Activated CD4-positive, alpha-beta T cell treated with anti-CD3 and anti-CD28 coated beads, Interleukin-2, amount 10 ng/mL, durations not matched to agents 24 days and 14 days (primary cell): Measurements from ENCODE around the gene GJD4. TPM values are rescaled to one million over a fixed set of nuclear protein-coding genes. Genes with fewer than 3 reads are reported as not detected.

Source experiments
- DNase-seq: peaks from one replicate; pipeline ENCODE4 v3.0.0; 2022
- H3K27ac Mint-ChIP-seq: one replicate; pipeline ENCODE4 v1.8.0; 2022; ENCODE audit warnings: mild to moderate bottlenecking, mixed read lengths
- H3K27me3 Mint-ChIP-seq: one replicate; pipeline ENCODE4 v1.8.0; 2022; ENCODE audit warnings: mixed read lengths
- H3K36me3 Mint-ChIP-seq: one replicate; pipeline ENCODE4 v1.8.0; 2022; ENCODE audit warnings: low read depth, mild to moderate bottlenecking, mixed read lengths
- H3K4me1 Mint-ChIP-seq: one replicate; pipeline ENCODE4 v1.8.0; 2021; ENCODE audit warnings: mixed read lengths
- H3K4me3 Mint-ChIP-seq: one replicate; pipeline ENCODE4 v1.8.0; 2022; ENCODE audit warnings: mild to moderate bottlenecking, moderate library complexity, mixed read lengths
- H3K9me3 Mint-ChIP-seq: one replicate; pipeline ENCODE4 v1.8.0; 2021; ENCODE audit warnings: mixed read lengths
- intact Hi-C: fragments of 100-400 bp; cut with micrococcal nuclease; formaldehyde crosslinking; loops from one replicate; pipeline ENCODE4 v1.15.1; 2023
- total RNA-seq: library from RNA; stranded (reverse); gene quantifications from 2 replicates; pipeline ENCODE4 v1.2.3, GENCODE V29; 2022

GJD4 gene
- total RNA-seq, 1 donor from 2014 or later: not detected

DNA sequence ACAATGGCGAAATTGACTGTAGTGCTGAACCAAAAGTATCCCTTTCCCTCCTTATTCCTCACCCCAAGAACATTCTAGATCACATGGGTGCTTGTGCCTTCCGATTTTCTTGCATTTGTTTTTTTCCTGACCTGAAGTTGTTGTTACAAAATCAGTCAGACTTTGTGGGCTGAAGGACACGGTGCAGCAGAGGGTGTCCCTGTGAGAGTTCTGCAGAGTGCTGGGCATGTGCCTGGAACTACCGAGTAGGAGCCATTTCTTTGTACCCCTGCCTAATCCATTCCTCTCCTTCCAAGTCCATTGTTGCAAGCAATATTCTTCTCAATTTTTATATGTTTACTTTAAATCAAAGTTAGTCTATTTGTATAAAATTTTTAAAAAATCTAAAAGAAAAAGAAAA, 35.3 kb upstream of the GJD4 start:
- DNase-seq: no peak
- Mint-ChIP-seq H3K4me1 (no peaks in the 10 kb centered on the region), H3K36me3 (peaks cover 27% of the 10 kb centered on the region), H3K27ac (no peak overlapping the region), H3K9me3 (no peaks in the 10 kb centered on the region), H3K4me3 (no peak overlapping the region), H3K27me3 (no peaks in the 10 kb centered on the region)
- intact Hi-C loops: loop anchor here (10.0 kb wide), 3 partner anchors 215 to 445 kb away; partner anchors contain the start of gene CREM

- peaks cover 29% of the 10 kb centered on the region for H3K36me3 Mint-ChIP-seq
- H3K9me3 Mint-ChIP-seq: no peaks in the 10 kb centered on the region
- peaks cover 2% of the 10 kb centered on the region for H3K4me1 Mint-ChIP-seq
- no peak for DNase-seq
- no peaks in the 10 kb centered on the region for H3K27me3 Mint-ChIP-seq
- intact Hi-C loops: no loop called here
- H3K27ac Mint-ChIP-seq: no peak overlapping the region
- H3K4me3 Mint-ChIP-seq: no peak overlapping the region
These were observed 34.7 kb upstream of the GJD4 start for GRCh38 chr10:35570397-35570796.

GRCh38 chr10:35572583-35572982, 32.6 kb upstream of the GJD4 start:
- no peaks in the 10 kb centered on the region for H3K27me3 Mint-ChIP-seq

DNA sequence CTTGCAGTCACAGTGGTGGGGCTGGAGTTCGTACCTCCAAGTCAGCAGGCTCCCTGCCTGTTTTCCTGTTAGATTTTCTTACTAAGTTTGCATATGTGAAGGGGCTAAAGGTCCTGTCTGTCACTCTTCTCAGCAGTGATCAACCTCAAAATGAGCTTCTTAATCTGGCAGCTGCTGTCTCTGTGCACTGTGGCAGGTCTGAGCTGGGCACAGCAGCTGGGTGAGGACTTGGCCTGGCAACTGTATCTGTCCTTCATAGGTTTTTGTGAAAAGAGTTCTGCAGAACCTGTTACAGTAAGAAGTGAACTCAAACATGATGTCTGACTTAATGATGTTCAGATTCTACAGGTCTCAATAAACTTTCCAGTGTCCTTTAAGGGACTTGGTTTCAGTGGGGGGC, 31.3 kb upstream of the GJD4 start:
- no peak for DNase-seq
- Mint-ChIP-seq H3K9me3 (no peaks in the 10 kb centered on the region), H3K27me3 (no peaks in the 10 kb centered on the region), H3K36me3 (peaks cover 24% of the 10 kb centered on the region), H3K4me3 (no peak overlapping the region), H3K27ac (no peak overlapping the region), H3K4me1 (peaks cover 4% of the 10 kb centered on the region)
- intact Hi-C loops: no loop called here

More at GRCh38 chr10:35572583-35572982, 32.6 kb upstream of the GJD4 start:
- peaks cover 4% of the 10 kb centered on the region for H3K4me1 Mint-ChIP-seq
- DNase-seq: no peak
- H3K4me3 Mint-ChIP-seq: no peak overlapping the region
- peaks cover 24% of the 10 kb centered on the region for H3K36me3 Mint-ChIP-seq
- intact Hi-C loops: no loop called here
- no peak overlapping the region for H3K27ac Mint-ChIP-seq
- no peaks in the 10 kb centered on the region for H3K9me3 Mint-ChIP-seq

GRCh38 chr10:35574924-35575352, 30.2 kb upstream of the GJD4 start:
- H3K27ac Mint-ChIP-seq: no peak overlapping the region
- DNase-seq: no peak
- peaks cover 4% of the 10 kb centered on the region for H3K4me1 Mint-ChIP-seq
- no peak overlapping the region for H3K4me3 Mint-ChIP-seq
- H3K36me3 Mint-ChIP-seq: peaks cover 21% of the 10 kb centered on the region
- H3K27me3 Mint-ChIP-seq: no peaks in the 10 kb centered on the region
- intact Hi-C loops: no loop called here
- H3K9me3 Mint-ChIP-seq: no peaks in the 10 kb centered on the region

DNA sequence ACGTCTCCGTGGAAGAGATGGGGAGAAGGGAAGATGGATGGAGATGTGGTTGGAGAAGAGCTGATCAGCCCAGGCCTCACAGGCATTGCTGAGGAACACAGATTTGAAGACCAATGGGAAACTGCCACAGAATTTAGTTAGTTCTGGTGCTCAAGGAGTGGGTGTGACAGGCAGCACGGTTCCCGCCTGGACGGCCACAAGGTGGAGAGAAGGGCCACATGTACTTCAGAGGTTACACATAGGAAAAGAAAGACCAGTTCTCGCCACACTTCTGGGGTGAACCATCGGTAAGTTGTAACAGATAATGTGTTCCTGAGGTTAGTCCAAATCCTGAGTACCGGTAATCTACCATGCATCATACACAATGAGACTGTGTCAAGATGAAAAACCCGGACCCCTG, 29.5 kb upstream of the GJD4 start:
- intact Hi-C loops: no loop called here
- no peak overlapping the region for H3K4me3 Mint-ChIP-seq
- H3K9me3 Mint-ChIP-seq: no peaks in the 10 kb centered on the region
- peaks cover 4% of the 10 kb centered on the region for H3K4me1 Mint-ChIP-seq
- peaks cover 21% of the 10 kb centered on the region for H3K36me3 Mint-ChIP-seq
- no peak for DNase-seq
- no peak overlapping the region for H3K27ac Mint-ChIP-seq
- H3K27me3 Mint-ChIP-seq: peaks cover under 1% of the 10 kb centered on the region

- intact Hi-C loops: no loop called here
- no peak for DNase-seq
- peaks cover 4% of the 10 kb centered on the region for H3K4me1 Mint-ChIP-seq
- no peak overlapping the region for H3K4me3 Mint-ChIP-seq
- H3K27me3 Mint-ChIP-seq: peaks cover 2% of the 10 kb centered on the region
- H3K27ac Mint-ChIP-seq: no peak overlapping the region
- no peaks in the 10 kb centered on the region for H3K9me3 Mint-ChIP-seq
- H3K36me3 Mint-ChIP-seq: peaks cover 17% of the 10 kb centered on the region
These were observed 28.4 kb upstream of the GJD4 start for GRCh38 chr10:35576730-35577129.

DNA sequence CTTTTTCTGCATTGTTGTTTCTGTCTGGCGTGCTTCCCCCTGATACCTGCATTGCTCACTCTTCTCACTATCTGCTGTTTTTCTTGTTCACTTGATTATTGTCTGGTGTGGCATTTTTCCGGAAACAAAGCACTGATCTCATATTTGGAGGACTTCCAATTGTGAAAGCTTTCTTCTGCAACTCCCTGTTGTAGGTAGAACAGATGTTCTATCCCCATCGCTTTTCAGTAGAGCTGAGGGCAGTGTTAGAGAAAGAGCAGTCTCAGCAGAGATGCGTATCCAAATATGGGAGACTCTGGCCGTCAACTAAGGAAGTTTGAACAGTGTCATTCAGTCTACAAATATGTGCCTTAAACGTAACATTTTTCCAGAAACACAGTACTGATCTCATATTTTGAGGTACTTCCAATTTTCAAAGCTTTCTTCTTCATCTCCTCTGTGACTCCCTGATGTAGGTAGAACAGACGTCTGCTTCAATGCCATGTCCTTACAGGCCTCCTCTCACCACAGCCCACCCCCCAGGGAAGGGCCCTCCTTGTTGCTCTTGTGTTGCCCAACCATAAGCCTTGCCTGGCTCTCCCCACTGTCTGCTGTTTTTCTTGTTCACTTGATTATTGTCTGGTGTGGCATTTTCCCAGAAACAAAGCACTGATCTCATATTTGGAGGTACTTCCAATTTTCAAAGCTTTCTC, 27.1 kb upstream of the GJD4 start:
- intact Hi-C loops: no loop called here
- peaks cover 4% of the 10 kb centered on the region for H3K4me1 Mint-ChIP-seq
- no peaks in the 10 kb centered on the region for H3K9me3 Mint-ChIP-seq
- H3K4me3 Mint-ChIP-seq: no peak overlapping the region
- H3K27me3 Mint-ChIP-seq: peaks cover 2% of the 10 kb centered on the region
- H3K36me3 Mint-ChIP-seq: peaks cover 10% of the 10 kb centered on the region
- no peak overlapping the region for H3K27ac Mint-ChIP-seq
- no peak for DNase-seq

DNA sequence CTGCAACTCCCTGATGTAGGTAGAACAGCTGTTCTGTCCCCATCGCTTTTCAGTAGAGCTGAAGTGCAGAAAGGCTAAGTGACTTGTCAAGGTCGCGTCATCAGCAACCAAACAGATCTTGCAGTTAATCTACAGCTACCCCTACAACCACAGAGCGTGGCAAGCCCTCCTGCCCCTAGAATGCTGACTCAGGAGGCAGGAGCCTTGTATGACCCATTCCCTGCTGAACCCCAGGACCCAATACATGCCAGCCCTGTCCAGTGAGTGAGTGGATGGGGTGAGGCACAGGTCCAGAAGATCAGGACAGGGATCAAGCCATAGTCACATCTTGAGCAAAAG, 26.6 kb upstream of the GJD4 start:
- peaks cover 2% of the 10 kb centered on the region for H3K27me3 Mint-ChIP-seq
- H3K36me3 Mint-ChIP-seq: peaks cover 8% of the 10 kb centered on the region
- intact Hi-C loops: no loop called here
- no peak for DNase-seq
- no peaks in the 10 kb centered on the region for H3K9me3 Mint-ChIP-seq
- H3K27ac Mint-ChIP-seq: no peak overlapping the region
- H3K4me3 Mint-ChIP-seq: no peak overlapping the region
- peaks cover 4% of the 10 kb centered on the region for H3K4me1 Mint-ChIP-seq

DNA sequence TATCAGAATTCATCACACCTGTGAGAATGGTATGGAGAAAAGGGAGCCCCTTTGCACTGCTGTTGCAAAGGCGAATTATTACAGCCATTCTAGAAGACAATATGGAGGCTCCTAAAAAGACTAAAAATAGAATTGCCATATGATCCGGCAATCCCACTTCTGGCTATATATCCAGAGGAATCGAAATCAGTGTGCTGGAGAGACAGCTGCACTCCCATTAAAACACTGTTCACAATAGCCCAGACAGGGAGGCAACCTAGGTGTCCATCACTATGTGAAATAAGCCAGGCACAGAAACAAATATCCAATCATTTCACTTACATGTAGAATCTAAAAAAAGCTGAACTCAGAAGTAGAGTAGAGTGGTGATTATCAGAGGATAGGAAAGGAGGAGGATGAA, 26.0 kb upstream of the GJD4 start:
- Mint-ChIP-seq H3K27ac (no peak overlapping the region), H3K36me3 (peaks cover 4% of the 10 kb centered on the region), H3K4me1 (peaks cover 4% of the 10 kb centered on the region), H3K27me3 (peaks cover 2% of the 10 kb centered on the region), H3K9me3 (no peaks in the 10 kb centered on the region), H3K4me3 (no peak overlapping the region)
- DNase-seq: no peak
- intact Hi-C loops: no loop called here

DNA sequence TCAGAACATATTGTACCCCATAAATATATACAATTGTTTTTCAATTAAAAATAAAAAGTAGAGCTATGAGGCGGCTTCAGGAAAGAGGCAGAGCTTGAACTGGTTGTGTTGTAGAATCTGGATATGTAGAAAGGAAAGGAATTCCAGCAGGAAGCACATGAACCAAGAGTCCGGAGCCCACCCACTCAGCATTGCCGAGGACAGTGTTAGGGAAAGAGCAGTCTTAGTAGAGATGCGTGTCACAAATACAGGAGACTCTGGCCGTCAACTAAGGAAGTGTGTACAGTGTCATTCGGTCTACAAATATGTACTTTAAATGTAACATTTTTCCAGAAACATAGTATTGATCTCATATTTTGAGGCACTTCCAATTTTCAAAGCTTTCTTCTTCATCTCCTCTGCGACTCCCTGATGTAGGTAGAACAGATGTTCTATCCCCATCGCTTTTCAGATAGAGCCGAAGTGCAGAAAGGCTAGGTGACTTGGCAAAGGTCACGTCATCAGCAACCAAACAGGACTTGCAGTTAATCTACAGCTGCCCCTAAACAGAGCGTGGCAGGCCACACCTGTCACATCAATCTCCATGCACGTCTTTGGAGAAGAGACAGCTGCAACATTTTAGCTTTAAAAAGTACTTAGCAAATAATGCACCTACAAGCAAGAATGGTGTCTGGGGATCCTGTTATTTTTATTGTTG, 25.3 kb upstream of the GJD4 start:
- H3K27ac Mint-ChIP-seq: no peak overlapping the region
- H3K4me1 Mint-ChIP-seq: peaks cover 4% of the 10 kb centered on the region
- peaks cover 2% of the 10 kb centered on the region for H3K27me3 Mint-ChIP-seq
- no peaks in the 10 kb centered on the region for H3K9me3 Mint-ChIP-seq
- intact Hi-C loops: no loop called here
- DNase-seq: no peak
- H3K4me3 Mint-ChIP-seq: no peak overlapping the region
- peaks cover 4% of the 10 kb centered on the region for H3K36me3 Mint-ChIP-seq

DNA sequence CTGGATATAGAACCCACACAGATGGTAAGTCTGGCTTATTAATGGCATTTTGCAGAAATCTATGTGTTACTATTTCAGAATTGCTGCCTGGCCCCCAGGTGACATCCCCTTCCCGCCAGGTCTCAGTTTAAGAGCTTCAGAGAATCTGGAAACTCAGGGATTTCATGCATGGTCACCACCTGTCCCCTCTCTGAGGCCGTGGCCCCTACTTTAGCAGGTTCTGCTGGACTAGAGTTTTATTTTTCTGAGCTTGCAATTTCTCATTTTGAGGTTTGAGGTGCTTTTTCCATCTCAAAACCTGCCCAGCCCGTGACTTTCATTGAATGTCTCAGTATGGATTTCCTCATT, 24.7 kb upstream of the GJD4 start:
- Mint-ChIP-seq H3K9me3 (no peaks in the 10 kb centered on the region), H3K27ac (no peak overlapping the region), H3K36me3 (peaks cover 2% of the 10 kb centered on the region), H3K4me1 (peaks cover 2% of the 10 kb centered on the region), H3K27me3 (peaks cover 2% of the 10 kb centered on the region), H3K4me3 (no peak overlapping the region)
- intact Hi-C loops: no loop called here
- DNase-seq: no peak

DNA sequence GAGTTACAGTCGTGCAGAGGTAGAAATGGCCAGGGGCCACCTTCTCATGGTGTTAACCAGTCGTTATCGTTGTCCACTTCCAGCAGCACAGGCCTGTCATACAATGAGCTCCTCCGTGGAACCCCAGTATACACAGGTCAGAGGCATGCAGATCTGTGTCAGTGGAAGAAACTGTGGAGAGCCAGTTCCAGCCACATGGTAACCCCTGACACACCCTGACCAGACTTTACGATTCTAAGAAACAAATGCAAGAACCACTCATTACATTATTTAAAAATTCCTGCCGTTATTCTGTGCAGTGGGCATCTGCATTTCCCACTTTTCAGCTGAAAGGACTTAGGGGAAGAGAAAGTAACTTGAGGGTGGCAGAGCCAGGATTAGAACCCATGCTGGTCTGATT, 23.5 kb upstream of the GJD4 start:
- DNase-seq: no peak
- Mint-ChIP-seq H3K27ac (no peak overlapping the region), H3K4me1 (no peaks in the 10 kb centered on the region), H3K27me3 (peaks cover 2% of the 10 kb centered on the region), H3K4me3 (no peak overlapping the region), H3K36me3 (no peaks in the 10 kb centered on the region), H3K9me3 (no peaks in the 10 kb centered on the region)
- intact Hi-C loops: no loop called here

- Mint-ChIP-seq H3K4me1 (no peaks in the 10 kb centered on the region), H3K9me3 (no peaks in the 10 kb centered on the region), H3K4me3 (no peak overlapping the region), H3K27ac (no peak overlapping the region), H3K27me3 (peaks cover 2% of the 10 kb centered on the region), H3K36me3 (no peaks in the 10 kb centered on the region)
- DNase-seq: no peak
- intact Hi-C loops: no loop called here
These were observed 20.2 kb upstream of the GJD4 start for GRCh38 chr10:35584946-35585345.

DNA sequence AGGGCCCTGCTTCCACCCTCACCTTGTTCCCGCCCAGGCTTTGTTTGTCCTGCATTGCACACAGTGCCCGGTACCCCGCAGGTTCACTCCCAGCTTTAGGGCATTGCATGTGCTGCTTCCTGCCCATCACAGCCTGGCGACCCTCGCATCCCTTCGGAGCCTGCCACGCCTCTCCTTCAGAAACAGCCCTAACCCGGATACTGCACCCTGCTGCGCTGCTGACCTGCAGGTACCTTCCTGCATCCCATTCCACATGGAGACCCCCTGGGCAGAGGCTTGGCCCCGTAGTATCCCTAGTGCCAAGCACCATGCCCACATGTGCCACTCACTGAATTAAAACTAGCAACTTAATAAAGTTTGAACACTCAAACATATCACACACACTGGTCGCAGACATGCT, 19.8 kb upstream of the GJD4 start:
- no peak overlapping the region for H3K27ac Mint-ChIP-seq
- H3K4me1 Mint-ChIP-seq: no peaks in the 10 kb centered on the region
- H3K27me3 Mint-ChIP-seq: peaks cover 2% of the 10 kb centered on the region
- no peaks in the 10 kb centered on the region for H3K9me3 Mint-ChIP-seq
- no peaks in the 10 kb centered on the region for H3K36me3 Mint-ChIP-seq
- intact Hi-C loops: no loop called here
- DNase-seq: no peak
- H3K4me3 Mint-ChIP-seq: no peak overlapping the region
